Stimulated activated CD4-positive, alpha-beta T cell treated with anti-CD3 and anti-CD28 coated beads, Interleukin-2, amount 100 ng/mL, for 24 hours (primary cell): Measurements from ENCODE around the gene NPPA.
"Not testable (repeated sequence)": the region's sequence is repeated elsewhere in the genome, so short reads cannot be mapped to it uniquely, and the experiment has no call there.

Experiments used
- DNase-seq, 2 donors: peaks; one replicate each; pipeline ENCODE4 v3.0.0-alpha.2; 2020

Gene NPPA

DNA sequence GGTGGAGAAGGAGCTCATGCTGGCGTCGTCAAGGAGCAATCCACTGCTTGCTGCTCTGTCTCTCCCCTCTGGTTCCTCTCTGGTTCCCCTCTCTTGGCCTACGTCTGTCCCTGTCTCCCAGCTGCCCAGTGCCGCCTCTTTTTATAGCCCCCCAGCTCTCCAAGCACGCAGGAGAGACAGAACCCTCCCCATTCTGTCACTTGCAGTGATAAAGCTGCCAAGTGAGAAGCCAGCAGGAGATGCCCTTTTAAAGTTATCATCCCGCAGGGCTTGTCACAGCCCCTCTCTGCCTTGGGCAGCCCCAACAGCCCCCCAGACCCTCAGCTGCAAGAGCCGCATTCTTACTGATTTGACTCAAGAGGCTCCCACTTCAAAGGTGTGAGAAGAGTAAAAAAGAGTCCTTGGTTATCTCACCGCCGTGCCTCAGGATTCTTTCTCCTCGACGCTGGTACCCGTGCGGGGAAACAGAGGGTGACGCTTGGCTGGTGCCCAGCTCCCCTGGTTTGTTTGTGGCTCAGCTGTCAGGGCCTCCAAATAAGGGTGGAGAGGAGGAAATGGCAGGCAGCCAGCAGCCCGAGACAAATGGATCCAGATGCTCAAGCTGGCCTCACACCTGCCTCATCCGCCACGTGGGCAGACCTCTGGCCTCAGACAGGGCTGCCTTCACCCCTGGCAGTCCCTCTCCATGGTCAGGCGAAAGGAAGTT is at the start of gene NPPA:
Gene NPPA (minus strand): TSS at position 117 of the 706 bp plus-strand sequence. CDS start 99 bp downstream, at position 18.
- DNase-seq, result no peak

DNA sequence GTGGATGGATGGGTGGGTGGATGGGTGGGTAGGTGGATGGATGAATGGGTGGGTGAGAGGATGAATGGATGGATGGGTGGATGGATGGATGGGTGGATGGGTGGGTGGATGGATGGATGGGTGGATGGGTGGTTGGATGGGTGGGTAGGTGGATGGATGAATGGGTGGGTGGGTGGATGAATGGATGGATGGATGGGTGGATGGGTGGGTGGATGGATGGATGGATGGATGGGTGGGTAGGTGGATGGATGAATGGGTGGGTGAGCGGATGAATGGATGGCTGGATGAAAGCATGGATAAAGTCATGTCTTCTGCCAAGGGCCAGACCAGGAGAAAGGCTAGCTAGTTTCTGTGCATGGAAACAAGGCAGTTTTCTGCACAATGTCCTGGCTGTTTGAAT is 46.9 kb upstream of the NPPA start:
- DNase-seq, result not testable (repeated sequence)

DNA sequence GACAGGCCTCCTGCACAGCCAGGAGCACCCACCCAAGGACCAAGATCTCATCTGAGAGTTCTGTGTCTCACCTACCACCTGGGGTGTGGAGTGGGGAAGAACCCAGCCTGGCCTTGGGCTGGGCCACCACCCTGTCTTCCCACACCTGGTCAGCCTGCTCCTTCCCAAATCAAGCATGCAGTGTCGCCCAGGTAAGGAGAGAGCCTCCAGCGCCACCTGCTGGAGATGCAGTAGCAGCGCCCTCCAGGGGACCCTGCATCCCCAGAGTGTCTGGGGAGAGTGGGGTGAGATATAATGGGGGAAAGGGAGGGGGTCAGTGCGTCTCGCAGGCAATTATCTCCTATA is 46.3 kb upstream of the NPPA start:
- peak; percentile 78 to 80 for DNase-seq

DNA sequence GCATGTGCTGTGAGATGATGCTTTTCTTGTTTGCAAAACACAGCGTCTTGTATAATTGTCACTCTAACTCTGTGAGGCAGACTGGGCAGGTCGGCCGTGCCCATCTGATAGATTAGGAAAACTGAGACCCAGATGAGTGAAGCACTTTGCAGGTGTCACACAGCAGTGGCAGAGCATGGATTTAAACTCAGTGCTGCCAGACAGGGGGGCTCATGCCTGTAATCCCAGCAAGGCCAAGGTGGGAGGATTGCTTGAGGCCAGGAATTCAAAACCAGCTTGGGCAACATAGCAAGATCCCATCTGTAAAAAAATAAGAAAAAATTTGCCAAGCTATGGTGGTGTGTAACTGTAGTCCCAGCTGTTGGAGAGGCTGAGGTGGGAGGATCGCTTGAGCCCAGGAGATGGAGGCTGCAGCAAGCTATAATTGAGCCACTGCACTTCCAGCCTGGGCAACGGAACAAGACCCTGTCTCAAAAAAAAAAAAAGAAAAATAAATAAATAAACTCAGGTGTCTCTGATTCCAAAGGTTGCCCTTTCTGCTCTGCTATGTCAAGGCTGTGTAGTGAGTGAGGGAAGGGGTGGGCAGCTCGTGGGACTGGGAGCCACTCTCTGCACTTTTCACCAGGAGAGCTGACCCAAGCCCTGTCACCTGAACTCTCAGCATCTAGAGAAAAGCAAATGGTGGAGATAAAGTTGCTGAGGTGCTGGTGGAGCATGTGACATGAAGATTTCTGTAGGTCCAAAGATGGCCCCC is 44.0 kb upstream of the NPPA start:
- no peak for DNase-seq

DNA sequence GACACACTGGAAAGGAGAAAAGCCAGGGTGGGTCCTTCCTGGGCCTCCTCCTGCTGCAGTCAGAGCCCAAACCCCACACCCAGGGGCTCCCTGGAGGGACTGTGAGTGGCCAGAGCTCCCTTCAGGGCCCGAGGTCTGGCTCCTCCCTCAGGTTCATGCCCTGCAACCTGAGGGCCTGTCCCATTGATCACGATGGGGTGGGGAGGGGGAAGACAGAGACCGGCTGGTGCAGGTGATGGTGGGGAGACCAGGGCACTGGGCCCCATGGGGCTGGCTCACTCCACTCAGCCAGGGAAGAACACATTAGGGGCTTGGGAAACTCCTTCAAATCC is 41.3 kb upstream of the NPPA start:
- DNase-seq, result no peak

DNA sequence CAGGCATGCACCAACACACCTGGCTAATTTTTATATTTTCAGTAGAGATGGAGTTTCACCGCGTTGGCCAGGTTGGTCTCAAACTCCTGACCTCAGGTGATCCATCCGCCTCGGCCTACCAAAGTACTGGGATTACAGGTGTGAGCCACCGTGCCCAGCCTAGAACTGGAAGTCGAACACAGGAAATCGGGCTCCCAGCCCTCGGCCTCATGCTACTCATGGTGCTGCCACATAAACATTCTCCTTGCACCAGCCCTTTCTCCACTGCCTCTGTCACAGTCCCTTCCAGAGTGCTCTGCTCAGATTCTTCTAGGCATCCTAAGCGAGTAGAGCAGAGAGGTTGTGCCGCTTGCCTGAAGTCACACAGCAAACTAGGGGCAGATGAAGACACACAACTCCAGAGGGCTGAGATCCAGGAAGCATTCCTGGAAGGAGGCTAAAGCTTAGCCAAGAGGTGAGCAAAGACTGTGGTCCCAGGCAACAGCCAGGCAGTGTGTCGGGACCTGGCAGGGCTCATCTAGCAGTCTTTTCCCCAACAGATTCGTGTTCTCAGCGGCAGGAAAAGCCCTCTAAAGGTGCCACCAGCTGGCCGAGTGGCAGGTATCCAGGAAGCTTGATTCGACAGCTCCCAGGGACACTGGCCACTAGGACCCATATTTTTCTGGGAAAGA is 40.8 kb upstream of the NPPA start:
- no peak for DNase-seq

DNA sequence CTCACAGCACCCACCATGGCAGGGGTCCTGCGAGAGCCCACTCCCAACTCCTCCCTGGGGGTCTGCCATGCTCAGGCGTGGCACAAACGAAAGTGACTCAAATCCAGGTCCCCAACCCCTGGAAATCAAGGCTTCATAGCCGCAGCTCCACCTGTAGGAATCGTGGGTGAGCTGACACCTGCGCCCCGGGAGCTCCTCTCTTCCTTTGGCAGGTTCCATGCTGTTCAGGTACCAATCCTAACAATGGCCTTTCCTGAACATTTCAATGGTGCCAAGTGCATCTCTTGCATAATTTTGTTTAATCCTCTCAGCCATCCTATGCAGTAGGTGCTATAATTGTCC is 40.1 kb upstream of the NPPA start:
- DNase-seq, result no peak

DNA sequence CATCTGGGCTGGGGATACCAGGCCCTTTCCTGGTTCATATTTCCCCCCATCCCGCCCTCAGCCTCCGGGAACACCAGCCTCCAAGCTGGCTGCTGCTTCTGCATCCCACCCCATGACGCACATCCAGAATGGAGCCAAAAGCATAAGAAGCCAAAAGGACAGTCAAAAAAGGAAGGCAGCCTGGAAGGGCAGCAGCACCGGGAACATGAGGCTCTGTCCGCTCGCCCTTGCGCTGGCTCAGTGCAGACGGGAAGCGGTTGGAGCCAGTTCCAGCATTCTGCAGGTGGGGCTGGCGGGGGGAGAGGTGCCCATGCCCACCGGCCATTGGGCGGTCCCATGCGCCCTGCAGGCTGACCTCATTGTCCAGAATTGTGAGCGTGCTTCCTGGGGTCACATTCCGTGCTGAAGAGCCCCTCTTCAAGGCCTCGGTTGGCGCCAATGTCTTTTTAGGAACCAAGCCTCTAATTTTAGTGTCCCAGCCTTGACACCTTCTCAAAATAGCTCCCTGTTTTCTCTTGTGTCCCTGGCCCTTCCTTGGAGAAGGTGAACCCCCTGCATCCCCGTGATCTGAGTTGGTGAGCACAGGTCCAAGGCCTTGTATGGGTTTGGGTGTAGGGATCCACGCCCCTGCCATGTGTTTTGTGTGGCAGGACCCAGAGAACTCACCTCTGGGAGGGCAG is 39.5 kb upstream of the NPPA start:
- DNase-seq, result no peak

DNA sequence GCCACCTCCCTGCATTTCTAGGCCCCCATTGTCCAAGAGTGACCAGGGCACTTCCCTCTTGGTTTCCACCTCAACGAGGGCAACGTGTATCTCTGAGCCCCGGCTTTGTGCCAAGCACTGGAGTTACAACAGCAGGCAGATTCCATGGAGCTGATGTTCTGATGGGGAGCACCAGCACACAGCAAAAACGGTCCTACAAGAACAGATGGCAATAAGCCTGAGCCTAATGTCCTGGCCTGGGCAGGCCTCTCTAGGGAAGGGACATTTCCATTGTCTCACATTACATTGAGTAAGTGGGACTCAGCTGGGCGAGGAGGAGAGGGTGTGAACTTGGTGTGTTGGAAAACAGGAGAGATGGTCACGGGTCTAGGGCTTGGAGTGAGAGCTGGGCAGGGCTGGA is 38.3 kb upstream of the NPPA start:
- no peak for DNase-seq

DNA sequence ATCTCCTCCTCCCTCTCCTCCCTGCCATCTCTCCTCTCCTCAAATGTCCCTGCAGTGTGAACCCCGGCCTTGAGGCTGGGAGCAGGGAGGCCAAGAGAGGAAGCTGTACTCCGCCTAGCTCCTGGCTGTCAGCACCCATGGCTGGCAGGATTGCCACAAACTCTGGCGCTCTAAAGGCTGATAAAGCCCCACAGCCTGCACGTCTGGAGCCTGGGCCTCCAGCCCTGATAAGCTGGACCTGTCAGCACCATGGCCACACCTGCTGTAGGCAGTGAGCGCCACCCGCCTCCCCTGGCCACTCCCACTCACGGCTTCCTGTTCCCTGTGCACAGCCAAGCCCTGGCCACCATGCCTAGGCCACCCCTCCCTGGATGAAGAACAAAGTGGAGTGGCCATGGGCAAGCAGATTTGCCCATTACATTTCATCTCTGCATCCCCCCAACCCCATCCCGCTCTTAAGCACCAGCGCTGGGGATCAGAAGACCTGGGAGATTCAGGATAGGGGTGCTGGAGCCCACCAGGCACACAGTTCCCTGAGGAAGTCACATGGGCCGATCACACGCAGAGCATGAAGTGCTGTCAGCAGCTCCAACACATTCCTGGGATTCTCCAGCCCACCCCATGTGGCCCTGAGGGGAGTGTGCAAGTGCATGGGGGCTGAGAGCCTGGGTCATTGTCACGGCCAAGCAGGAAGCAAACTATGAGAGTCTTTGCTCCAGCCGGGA is 35.4 kb upstream of the NPPA start:
- DNase-seq, result no peak

DNA sequence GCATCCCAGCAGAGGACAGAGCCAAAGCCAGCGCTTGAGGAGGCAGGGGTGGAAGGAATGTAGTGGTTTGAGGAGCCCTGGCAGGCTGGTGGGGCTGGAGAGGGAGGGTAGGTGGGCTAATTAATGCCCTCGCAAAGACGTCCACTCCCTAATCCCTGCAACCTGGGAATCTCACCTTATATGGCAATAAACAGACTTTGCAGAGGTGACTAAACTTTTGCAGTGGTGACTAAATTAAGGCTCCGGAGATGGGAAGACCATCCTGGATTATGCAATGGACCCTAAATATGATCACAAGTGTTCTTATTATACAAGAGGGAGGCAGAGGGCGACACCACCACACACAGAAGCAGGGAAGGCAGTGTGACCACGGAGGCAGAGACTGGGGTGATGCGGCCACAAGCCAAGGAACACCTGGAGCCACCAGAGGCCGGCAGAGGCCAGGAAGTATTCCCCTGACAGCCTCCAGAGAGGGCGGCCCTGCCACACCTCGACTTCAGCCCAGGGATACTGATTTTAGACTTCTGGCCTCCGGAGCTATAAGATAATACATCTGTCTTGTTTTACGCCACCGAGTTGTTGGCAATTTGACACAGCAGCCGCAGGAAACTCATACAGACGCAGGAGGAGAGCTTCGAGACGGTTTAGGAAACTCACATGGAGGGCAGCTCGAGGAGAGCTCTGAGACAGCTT is 34.3 kb upstream of the NPPA start:
- DNase-seq, result no peak

DNA sequence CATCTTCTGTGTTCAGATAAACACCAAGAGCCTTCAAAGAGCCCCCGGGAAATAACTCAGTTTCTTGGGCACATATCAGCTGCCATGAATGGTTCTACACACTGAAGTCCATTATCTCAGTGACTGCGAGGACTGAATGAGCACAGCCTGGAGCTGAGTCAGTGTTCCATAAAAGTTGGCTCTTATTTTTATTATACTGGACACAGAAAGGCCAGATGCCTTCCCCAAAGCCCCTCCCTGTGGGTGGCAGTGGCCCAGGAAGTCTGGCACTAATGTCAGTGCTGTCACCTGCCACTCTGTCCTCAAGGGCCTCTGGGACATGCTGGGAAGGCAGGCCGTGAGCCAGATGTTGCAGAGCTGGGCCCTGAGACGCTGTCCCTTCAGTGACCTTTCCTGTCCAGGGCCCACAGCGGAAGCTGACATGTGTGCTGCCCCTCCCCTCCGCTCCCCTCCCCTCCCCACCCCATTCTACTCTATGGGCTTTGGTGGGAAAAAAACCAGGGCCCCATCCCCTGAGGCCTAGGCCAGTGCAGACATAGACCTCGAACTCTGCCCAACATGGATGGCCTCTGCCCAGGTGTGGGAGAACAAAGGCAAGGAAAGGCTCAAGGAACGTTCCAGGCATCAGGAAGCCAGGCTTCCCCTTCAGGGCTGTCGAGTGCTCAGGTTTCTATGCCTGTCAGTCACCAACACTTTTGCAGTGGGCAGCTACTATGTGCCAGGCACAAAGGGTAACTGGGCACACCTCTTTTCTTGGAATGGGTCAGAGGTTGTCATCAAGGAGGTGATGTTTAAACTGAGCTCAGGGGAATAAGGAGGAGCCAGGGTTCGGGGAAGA is 33.5 kb upstream of the NPPA start:
- no peak for DNase-seq

DNA sequence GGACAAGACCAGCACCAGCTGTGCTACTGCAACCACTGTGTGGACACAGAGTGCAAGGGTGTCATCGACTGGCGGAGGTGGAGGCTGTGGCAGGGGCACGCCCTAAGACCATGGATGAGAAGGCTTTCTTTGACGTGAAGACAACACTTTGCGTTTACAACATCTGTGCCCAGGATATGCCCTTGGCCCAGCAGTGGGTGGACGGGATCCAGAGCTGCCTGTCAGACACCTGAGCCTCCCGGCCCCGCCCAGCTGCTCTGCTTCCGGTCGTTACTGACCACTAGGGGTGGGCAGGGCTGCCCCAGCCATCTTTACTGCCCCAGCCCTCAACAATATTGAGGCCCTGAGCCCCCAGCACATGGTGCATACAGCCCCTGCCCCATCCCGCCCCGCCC is 32.6 kb upstream of the NPPA start:
- DNase-seq, result no peak

DNA sequence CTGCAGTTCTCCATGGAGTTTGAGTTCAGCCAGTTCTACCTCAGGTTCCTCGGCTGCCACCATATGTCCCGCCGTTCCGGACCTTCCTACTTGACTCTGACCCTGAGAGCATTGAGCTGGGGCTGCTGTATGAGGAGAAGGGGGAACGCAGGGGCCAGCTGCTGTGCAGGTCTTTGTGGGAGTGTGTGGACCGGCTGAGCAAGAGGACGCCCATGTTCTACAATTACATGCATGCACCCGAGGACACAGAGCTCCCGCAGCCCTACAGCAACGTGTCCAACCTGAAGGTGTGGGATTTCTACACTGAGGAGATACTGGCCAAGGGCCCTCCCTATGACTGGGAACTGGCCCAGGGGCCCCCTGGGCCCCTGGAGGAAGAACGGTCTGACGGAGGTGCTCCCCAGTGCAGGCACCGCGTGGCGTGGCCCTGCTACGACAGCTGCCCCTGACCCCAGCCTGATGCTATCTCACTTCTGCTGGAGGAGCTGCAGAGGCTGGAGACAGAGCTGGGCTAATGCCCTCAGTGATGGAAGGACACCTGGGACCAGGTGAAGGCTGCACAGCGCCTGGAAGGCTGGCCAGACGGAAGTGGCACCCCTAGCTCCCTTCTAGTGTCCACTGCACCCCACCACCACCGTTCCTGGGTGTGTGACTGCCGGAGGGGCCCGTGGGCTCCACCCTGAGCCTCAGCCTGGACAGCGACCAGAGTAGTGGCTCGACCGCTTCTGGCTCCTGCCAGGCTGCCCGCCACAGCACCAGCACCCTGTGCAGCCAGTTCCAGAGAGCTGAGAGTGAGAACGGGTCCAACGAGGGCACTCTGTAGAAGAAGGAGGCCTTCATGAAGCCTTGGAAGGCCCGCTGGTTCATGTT is 32.0 kb upstream of the NPPA start:
- no peak for DNase-seq

DNA sequence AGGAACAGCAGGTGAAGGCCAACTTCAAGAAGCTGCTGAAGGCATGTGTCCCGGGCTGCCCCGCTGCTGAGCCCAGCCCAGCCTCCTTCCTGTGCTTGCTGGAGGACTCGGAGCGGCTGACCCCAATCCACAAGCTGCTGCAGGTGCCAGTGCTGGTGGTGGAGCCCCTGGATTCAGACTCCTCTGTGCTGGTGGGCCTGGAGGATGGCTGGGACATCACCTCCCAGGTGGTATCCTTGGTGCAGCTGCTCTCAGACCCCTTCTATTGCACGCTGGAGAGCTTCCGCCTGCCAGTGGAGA is 31.3 kb upstream of the NPPA start:
- no peak for DNase-seq

DNA sequence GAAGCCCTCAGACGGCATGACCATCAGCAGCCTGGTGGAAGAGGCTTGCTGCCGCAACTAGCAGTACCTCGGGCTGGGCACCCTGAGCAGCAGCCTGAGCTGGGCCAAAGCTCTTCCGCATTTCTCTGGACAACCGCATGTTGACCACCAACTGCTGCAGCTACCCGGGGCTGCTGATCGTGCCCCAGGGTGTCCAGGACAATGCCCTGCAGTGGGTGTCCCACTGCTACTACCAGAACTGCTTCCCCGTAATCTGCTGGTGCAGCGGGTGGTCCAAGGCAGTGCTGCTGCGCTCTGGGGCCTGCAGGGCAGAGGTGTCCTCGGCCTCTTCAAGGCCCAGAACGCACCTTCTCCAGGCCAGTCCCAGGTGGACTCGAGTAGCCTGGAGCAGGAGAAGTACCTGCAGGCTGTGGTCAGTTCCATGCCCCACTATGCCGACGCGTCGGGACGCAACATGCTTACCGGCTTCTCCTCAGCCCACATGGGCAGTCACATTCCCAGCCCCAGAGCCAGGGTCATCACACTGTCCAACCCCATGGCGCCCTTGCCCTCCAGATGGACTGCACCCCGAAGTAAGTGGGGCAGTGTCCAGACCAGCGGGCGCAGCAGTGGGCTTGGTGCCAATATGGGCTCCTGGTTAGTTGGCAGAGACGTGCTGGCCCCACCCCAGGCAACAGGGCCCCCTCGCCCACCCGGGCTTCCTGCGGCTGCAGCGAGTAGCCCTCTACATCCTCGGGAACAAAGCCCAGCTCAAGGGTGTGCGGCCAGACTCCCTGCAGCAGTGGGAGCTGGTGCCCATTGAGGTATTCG is 30.7 kb upstream of the NPPA start:
- no peak for DNase-seq

DNA sequence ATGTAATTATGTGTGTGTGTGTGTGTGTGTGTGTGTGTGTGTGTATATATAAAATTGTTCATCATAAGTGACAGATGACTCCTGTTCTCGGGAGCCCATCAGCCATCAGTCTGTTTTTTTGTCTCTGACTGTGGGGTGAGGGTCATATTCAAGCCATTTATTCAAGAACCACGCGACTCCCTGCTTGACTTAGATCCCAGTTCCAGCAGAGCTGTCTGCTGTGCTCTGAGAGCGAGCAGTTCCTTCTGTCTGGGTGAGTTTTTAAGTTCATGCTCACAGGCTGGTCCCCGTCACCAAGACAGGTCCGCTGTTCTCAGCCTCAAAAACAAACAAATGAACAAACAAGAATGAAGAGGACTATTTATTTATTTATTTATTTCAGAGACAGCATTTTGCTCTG is 29.5 kb upstream of the NPPA start:
- DNase-seq, result no peak

DNA sequence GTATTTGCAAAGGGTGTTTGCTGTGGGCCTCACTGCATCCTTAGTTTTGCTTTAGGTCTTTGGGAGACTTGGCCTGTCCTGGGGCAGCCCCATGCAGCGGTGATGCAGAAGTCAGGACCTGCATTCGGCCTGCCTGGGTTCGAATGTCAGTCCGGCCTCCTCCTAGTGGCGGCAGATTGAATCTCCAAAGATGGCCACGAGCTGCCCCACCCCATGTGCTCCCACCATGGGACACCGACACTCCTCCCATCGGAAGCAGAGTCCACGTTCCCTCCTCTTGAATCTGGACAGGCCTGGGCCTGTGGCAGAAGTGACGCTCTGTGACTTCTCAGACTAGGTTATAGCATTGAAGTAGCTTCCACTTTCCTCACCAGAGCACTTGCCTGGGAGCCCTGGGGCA is 27.5 kb upstream of the NPPA start:
- DNase-seq, result no peak

DNA sequence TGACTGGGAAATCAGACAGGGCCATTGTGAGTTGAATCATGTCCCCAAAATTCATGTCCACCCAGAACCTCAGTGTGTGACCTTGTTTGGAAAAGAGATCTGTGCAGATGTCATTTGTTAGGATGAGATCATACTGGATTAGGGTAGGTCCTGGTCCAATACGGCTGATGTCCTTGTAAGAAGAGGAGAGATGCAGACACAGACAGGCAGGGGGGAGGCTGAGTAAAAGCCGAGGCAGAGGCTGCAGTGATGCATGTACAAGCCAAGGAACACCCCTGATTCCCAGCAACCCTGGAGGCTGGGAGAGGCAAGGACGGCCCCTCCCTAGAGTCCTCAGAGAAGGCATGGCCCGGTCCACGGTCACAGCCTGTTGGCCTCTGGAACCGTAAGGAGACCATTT is 27.0 kb upstream of the NPPA start:
- DNase-seq, result no peak

DNA sequence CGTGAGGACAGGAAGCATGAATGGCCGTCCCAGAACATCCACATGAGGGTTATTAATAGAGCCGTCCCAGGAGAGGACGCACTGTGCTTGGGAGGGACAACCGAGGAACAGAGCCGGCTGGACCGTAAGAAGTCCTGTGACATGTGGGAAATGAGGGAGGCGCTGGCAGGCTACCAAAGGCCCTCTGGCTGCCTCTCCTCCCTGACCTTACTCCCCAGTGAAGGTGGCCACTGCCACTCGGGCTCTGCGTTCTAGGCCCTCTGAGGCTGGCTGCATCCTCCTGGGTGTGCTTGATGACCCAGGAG is 26.6 kb upstream of the NPPA start:
- DNase-seq, result no peak
